GM19351 (cell line): ENCODE measurements around the gene ZMIZ1.
"Not testable (repeated sequence)": the region's sequence is repeated elsewhere in the genome, so short reads cannot be mapped to it uniquely, and the experiment has no call there.

Experiments
- ATAC-seq: cut with Tn5 transposase; IDR thresholded peaks from one replicate; pipeline ENCODE4 v1.9.1; 2021; ENCODE audit warnings: mild to moderate bottlenecking, moderate library complexity; ENCODE audit not compliant: unreplicated experiment

The ZMIZ1 gene

GRCh38 chr10:79331226-79331625, 262.5 kb downstream of the ZMIZ1 start:
- ATAC-seq = no peak

GRCh38 chr10:79331709-79332108, 262.9 kb downstream of the ZMIZ1 start:
- peak; percentile 70 for ATAC-seq

GRCh38 chr10:79332610-79333315, 264.0 kb downstream of the ZMIZ1 start:
- not testable (repeated sequence) for ATAC-seq

- no peak for ATAC-seq
These were observed 264.7 kb downstream of the ZMIZ1 start for GRCh38 chr10:79333513-79333912.

- ATAC-seq = no peak
These were observed 265.8 kb downstream of the ZMIZ1 start for GRCh38 chr10:79334573-79334972.

GRCh38 chr10:79335094-79335469, 266.3 kb downstream of the ZMIZ1 start:
- no peak for ATAC-seq

GRCh38 chr10:79335470-79336235, 266.9 kb downstream of the ZMIZ1 start:
- ATAC-seq = no peak

GRCh38 chr10:79336276-79336675, 267.5 kb downstream of the ZMIZ1 start:
- ATAC-seq = no peak

- ATAC-seq = no peak
These were observed 268.0 kb downstream of the ZMIZ1 start for GRCh38 chr10:79336739-79337138.

- ATAC-seq = not testable (repeated sequence)
These were observed 269.2 kb downstream of the ZMIZ1 start for GRCh38 chr10:79337783-79338469.

GRCh38 chr10:79339266-79339665, 270.5 kb downstream of the ZMIZ1 start:
- ATAC-seq = no peak

GRCh38 chr10:79340646-79341244, 272.0 kb downstream of the ZMIZ1 start:
- no peak for ATAC-seq

- ATAC-seq = no peak
These were observed 273.6 kb downstream of the ZMIZ1 start for GRCh38 chr10:79342295-79342761.

GRCh38 chr10:79342811-79343561, 274.2 kb downstream of the ZMIZ1 start:
- ATAC-seq = no peak

GRCh38 chr10:79344502-79345195, 275.9 kb downstream of the ZMIZ1 start:
- ATAC-seq = no peak

GRCh38 chr10:79345241-79346011, 276.7 kb downstream of the ZMIZ1 start:
- ATAC-seq = no peak

GRCh38 chr10:79346012-79346340, 277.2 kb downstream of the ZMIZ1 start:
- no peak for ATAC-seq

GRCh38 chr10:79346388-79347225, 277.8 kb downstream of the ZMIZ1 start:
- ATAC-seq = no peak
